Transverse colon (tissue), 4 donors: ENCODE data around the gene COL13A1. TPM values are rescaled to one million over a fixed set of nuclear protein-coding genes. Genes with fewer than 3 reads are reported as not detected.

Experiments used
- DNase-seq: peaks from one replicate; pipeline ENCODE4 v3.0.0-alpha.2; 2019
- H3K27ac ChIP-seq, 4 donors: fragments of 200-600 bp; sonication (generic); 2 replicates each; pipeline ENCODE4 v1.5.1; 2016 to 2018; ENCODE audit warnings: inconsistent platforms in 4 of 4
- H3K27me3 ChIP-seq: fragments of 200-600 bp; sonication (generic); 2 replicates; pipeline ENCODE4 v1.5.1; 2017; ENCODE audit warnings: inconsistent platforms
- H3K36me3 ChIP-seq, 4 donors: fragments of 200-600 bp; sonication (generic); 2 replicates each; pipeline ENCODE4 v1.5.1; 2017 to 2019; ENCODE audit warnings: inconsistent platforms in 4 of 4
- H3K4me1 ChIP-seq, 4 donors: fragments of 200-600 bp; sonication (generic); 2 replicates each; pipeline ENCODE4 v1.5.1; 2017 to 2020; ENCODE audit warnings: inconsistent platforms in 4 of 4
- H3K4me3 ChIP-seq, 4 donors: fragments of 200-600 bp; sonication (generic); 1 replicate in 1 of 4; 2 replicates in 3 of 4; pipeline versions ENCODE4 v1.5.1 to v1.6.1; 2017 to 2019; ENCODE audit warnings: inconsistent platforms in 4 of 4
- H3K9me3 ChIP-seq, 2 donors: fragments of 200-600 bp; sonication (generic); 2 replicates each; pipeline ENCODE4 v1.5.1; 2017 to 2019; ENCODE audit warnings: inconsistent platforms in 2 of 2
- CTCF ChIP-seq, 5 experiments: fragments of 200-600 bp in 3 of 5; fragments of 450-650 bp in 2 of 5; sonication (generic) in 3 of 5; IDR thresholded peaks; 1 replicate in 2 of 5; 2 replicates in 3 of 5; pipeline ENCODE4 v1.5.1; 2016 to 2017; ENCODE audit warnings: antibody characterized with exemption in 5 of 5, inconsistent platforms in 3 of 5, mild to moderate bottlenecking in 2 of 5, moderate library complexity in 1 of 5
- EP300 ChIP-seq: sonication (generic); formaldehyde crosslinking; IDR thresholded peaks from one replicate; pipeline ENCODE4 v1.6.1; 2017; ENCODE audit warnings: antibody characterized with exemption, low read depth
- POLR2A ChIP-seq: fragments of 450-650 bp; IDR thresholded peaks from one replicate; pipeline ENCODE4 v1.6.1; 2016; ENCODE audit warnings: antibody characterized with exemption, mild to moderate bottlenecking, moderate library complexity
- POLR2AphosphoS5 ChIP-seq, 3 donors: sonication (generic); formaldehyde crosslinking; IDR thresholded peaks; one replicate each; pipeline ENCODE4 v1.6.1; 2016; ENCODE audit warnings: antibody characterized with exemption in 3 of 3
- WGBS, 2 donors: methylation state at CpG; one replicate each; pipeline ENCODE4 v1.1.5; 2018; ENCODE audit warnings: low coverage in 1 of 2; 5-methylcytosine and 5-hydroxymethylcytosine counted together
- in situ Hi-C, 4 donors: fragments of 200-750 bp; cut with MboI; loops; one replicate each; pipeline versions ENCODE4 v1.15.0 to v1.15.1; 2017; ENCODE audit warnings: low sequenced_read_pairs in 3 of 4, low pct_ligation_motif_present in 1 of 4, low pct_unique_long_range_greater_than_20kb in 1 of 4
- intact Hi-C: fragments of 100-400 bp; cut with DNase I; formaldehyde crosslinking; loops from one replicate; pipeline ENCODE4 v1.15.1; 2023; ENCODE audit warnings: low total_unique reads
- total RNA-seq, 4 donors: library from RNA; depleted of rRNA; stranded (reverse); fragments of >200 nt; gene quantifications; one replicate each; pipeline ENCODE4 v1.1.0, GENCODE V29; 2016

Gene COL13A1
- total RNA-seq, 4 donors from 2014 or later: 0.68 to 8.2 (median 2.1) TPM

- DNase-seq: no peak
- WGBS, 2 donors: 89 to 91% methylated on average over 4 to 5 of the region's 5 CpGs
- no peak for TF ChIP-seq POLR2AphosphoS5 (IDR thresholded peaks at IDR 0.05)
- TF ChIP-seq EP300: no peak
- TF ChIP-seq POLR2A: no peak
- TF ChIP-seq CTCF (IDR thresholded peaks at IDR 0.05): no peak
- intact Hi-C loops: no loop called here
- no peaks in the 10 kb centered on the region for H3K27me3 ChIP-seq
- no peak overlapping the region for H3K27ac ChIP-seq
- in situ Hi-C loops: no loop called here
- no peaks in the 10 kb centered on the region for H3K9me3 ChIP-seq
- H3K4me3 ChIP-seq: no peak overlapping the region
- H3K4me1 ChIP-seq: peaks cover 0 to 3% (median 1%) of the 10 kb centered on the region in 4 donors
- H3K36me3 ChIP-seq: no peaks in the 10 kb centered on the region
These were observed 9.9 kb upstream of the COL13A1 start for GRCh38 chr10:69791812-69792211.

- TF ChIP-seq EP300: no peak
- no peak for TF ChIP-seq POLR2AphosphoS5 (IDR thresholded peaks at IDR 0.05)
- no peak for TF ChIP-seq POLR2A
- no peak for TF ChIP-seq CTCF (IDR thresholded peaks at IDR 0.05)
- in situ Hi-C loops (no loop called here), intact Hi-C loops (no loop called here)
- Histone ChIP-seq H3K36me3 (no peaks in the 10 kb centered on the region), H3K4me1 (peaks cover 0 to 3% (median 1%) of the 10 kb centered on the region in 4 donors), H3K27ac (no peak overlapping the region), H3K4me3 (no peak overlapping the region), H3K9me3 (no peaks in the 10 kb centered on the region), H3K27me3 (no peaks in the 10 kb centered on the region)
- DNase-seq: no peak
- WGBS, 2 donors: 0 to 29% methylated on average over 1 of the region's 1 CpG
These were observed 9.4 kb upstream of the COL13A1 start for GRCh38 chr10:69792341-69792740.

- H3K4me1 ChIP-seq: no peaks in the 10 kb centered on the region
- DNase-seq: no peak
- intact Hi-C loops: no loop called here
- no peaks in the 10 kb centered on the region for H3K27me3 ChIP-seq
- TF ChIP-seq POLR2AphosphoS5 (IDR thresholded peaks at IDR 0.05) (no peak), POLR2A (no peak), EP300 (no peak), CTCF (IDR thresholded peaks at IDR 0.05) (no peak)
- 92% methylated on average over 1 of the region's 1 CpG; no CpG with 5 or more reads in 1 of the 2 donors for WGBS, 2 donors
- no peak overlapping the region for H3K27ac ChIP-seq
- no peak overlapping the region for H3K4me3 ChIP-seq
- H3K9me3 ChIP-seq: no peaks in the 10 kb centered on the region
- no peaks in the 10 kb centered on the region for H3K36me3 ChIP-seq
- in situ Hi-C loops: no loop called here
These were observed 7.0 kb upstream of the COL13A1 start for GRCh38 chr10:69794673-69795072.

GRCh38 chr10:69795242-69795934, 6.3 kb upstream of the COL13A1 start:
- Histone ChIP-seq H3K27ac (no peak overlapping the region), H3K4me3 (no peak overlapping the region), H3K36me3 (no peaks in the 10 kb centered on the region), H3K4me1 (no peaks in the 10 kb centered on the region), H3K9me3 (no peaks in the 10 kb centered on the region), H3K27me3 (no peaks in the 10 kb centered on the region)
- 100% methylated on average over 1 of the region's 1 CpG; no CpG with 5 or more reads in 1 of the 2 donors for WGBS, 2 donors
- no peak for DNase-seq
- no peak for TF ChIP-seq POLR2AphosphoS5 (IDR thresholded peaks at IDR 0.05)
- no peak for TF ChIP-seq EP300
- no peak for TF ChIP-seq POLR2A
- no peak for TF ChIP-seq CTCF (IDR thresholded peaks at IDR 0.05)
- intact Hi-C loops: no loop called here
- in situ Hi-C loops: no loop called here
